ENCODE results near the gene C3AR1. TPM values are rescaled to one million over a fixed set of nuclear protein-coding genes. Genes with fewer than 3 reads are reported as not detected.

C3AR1 gene
- total RNA-seq, 2 experiments from 2014 or later = not detected

DNA sequence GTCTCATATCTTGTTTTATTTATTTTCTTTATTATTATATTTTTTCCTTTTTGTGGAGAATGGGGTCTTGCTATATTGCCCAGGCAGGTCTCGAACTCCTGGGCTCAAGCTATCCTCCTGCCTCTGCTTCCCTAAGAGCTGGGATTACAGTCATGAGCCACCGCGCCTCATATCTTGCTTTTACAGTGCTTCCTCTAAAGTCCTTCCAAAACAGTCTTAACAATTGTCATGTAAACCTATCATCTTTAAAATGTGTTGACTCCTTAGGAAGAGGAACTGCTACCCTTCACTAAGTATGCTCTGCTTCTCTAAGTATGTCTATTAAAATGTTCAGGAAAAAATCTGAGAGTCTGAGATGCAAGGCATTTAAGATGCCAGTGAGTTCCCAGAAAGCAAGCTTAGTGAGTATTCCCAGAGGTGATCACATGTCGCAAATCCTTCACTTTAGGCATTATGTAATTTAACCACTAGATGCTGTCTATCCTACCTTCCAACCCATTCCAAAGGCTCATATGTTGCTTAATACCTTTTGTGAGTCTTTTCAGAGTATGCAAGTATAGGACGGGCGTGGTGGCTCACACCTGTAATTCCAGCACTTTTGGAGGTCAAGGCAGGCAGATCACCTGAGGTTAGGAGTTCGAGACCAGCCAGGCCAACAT, 53.4 kb downstream of the C3AR1 start:
- H3K36me3 ChIP-seq (ENCODE audit: insufficient read depth, low read length) = no peaks in the 10 kb centered on the region
- intact Hi-C loops (cut with micrococcal nuclease; ENCODE audit: unreplicated experiment) = no loop called here
- no peak overlapping the region for H3K4me2 ChIP-seq (ENCODE audit: low read length)
- no peaks in the 10 kb centered on the region for H4K20me1 ChIP-seq (ENCODE audit: insufficient read depth, low read length)
- H3K4me3 ChIP-seq (ENCODE audit: low read depth, low read length, poor library complexity, severe bottlenecking) = no peak overlapping the region
- H3K4me1 ChIP-seq (ENCODE audit: insufficient read depth, low read length, poor library complexity, severe bottlenecking) = peaks cover 8% of the 10 kb centered on the region
- H3K9me3 ChIP-seq (ENCODE audit: low read length) = no peaks in the 10 kb centered on the region
- DNase-seq (ENCODE audit: low spot score) = no peak
- no peak overlapping the region for H2AFZ ChIP-seq (ENCODE audit: low read length)
- H3K79me2 ChIP-seq (ENCODE audit: insufficient read depth, low read depth, low read length) = no peaks in the 10 kb centered on the region
- BruUV-seq (replicated peaks) = no TSS peak
- CTCF ChIA-PET (ENCODE audit: unreplicated experiment) = no interaction called here
- H3K27ac ChIP-seq (ENCODE audit: low read depth, low read length, poor library complexity, severe bottlenecking) = no peak overlapping the region
- H3K9me2 ChIP-seq (ENCODE audit: insufficient read depth, low read length) = no peaks in the 10 kb centered on the region
- POLR2A ChIA-PET = no interaction called here
- TF ChIP-seq, protein P1, sequence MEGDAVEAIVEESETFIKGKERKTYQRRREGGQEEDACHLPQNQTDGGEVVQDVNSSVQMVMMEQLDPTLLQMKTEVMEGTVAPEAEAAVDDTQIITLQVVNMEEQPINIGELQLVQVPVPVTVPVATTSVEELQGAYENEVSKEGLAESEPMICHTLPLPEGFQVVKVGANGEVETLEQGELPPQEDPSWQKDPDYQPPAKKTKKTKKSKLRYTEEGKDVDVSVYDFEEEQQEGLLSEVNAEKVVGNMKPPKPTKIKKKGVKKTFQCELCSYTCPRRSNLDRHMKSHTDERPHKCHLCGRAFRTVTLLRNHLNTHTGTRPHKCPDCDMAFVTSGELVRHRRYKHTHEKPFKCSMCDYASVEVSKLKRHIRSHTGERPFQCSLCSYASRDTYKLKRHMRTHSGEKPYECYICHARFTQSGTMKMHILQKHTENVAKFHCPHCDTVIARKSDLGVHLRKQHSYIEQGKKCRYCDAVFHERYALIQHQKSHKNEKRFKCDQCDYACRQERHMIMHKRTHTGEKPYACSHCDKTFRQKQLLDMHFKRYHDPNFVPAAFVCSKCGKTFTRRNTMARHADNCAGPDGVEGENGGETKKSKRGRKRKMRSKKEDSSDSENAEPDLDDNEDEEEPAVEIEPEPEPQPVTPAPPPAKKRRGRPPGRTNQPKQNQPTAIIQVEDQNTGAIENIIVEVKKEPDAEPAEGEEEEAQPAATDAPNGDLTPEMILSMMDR (conservative IDR thresholded peaks at IDR 0.05; ENCODE audit: low read length) = no peak
- TF ChIP-seq EZH2phosphoT487 (IDR thresholded peaks at IDR 0.05; ENCODE audit: borderline replicate concordance, low read depth, low read length) = no peak

DNA sequence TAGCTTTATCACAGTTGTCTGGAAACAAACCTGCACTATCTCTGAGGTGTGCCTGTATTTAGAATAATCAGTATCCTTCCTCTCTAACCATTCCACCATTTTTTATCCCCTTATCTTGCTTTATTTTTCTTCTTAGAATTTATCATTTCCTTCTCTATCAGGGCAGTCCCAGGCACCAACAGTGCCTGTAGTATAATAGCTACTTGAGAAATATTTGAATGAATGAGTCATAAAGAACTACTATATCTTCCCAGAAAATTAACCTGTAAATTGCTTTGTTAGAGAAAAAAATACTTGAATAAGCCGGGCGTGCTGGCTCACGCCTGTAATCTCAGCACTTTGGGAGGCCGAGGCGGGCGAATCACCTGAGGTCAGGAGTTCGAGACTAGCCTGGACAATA, 54.8 kb downstream of the C3AR1 start:
- no peaks in the 10 kb centered on the region for H3K79me2 ChIP-seq (ENCODE audit: insufficient read depth, low read depth, low read length)
- H3K4me3 ChIP-seq (ENCODE audit: low read depth, low read length, poor library complexity, severe bottlenecking) = no peak overlapping the region
- TF ChIP-seq, protein P1 (conservative IDR thresholded peaks at IDR 0.05; ENCODE audit: low read length) = no peak
- no peak for TF ChIP-seq EZH2phosphoT487 (IDR thresholded peaks at IDR 0.05; ENCODE audit: borderline replicate concordance, low read depth, low read length)
- H3K9me3 ChIP-seq (ENCODE audit: low read length) = no peaks in the 10 kb centered on the region
- H3K4me1 ChIP-seq (ENCODE audit: insufficient read depth, low read length, poor library complexity, severe bottlenecking) = no peaks in the 10 kb centered on the region
- H4K20me1 ChIP-seq (ENCODE audit: insufficient read depth, low read length) = no peaks in the 10 kb centered on the region
- DNase-seq (ENCODE audit: low spot score) = no peak
- no peak overlapping the region for H3K27ac ChIP-seq (ENCODE audit: low read depth, low read length, poor library complexity, severe bottlenecking)
- H3K9me2 ChIP-seq (ENCODE audit: insufficient read depth, low read length) = no peaks in the 10 kb centered on the region
- ChIA-PET POLR2A (no interaction called here), CTCF (ENCODE audit: unreplicated experiment) (no interaction called here)
- no peaks in the 10 kb centered on the region for H3K36me3 ChIP-seq (ENCODE audit: insufficient read depth, low read length)
- no peak overlapping the region for H2AFZ ChIP-seq (ENCODE audit: low read length)
- intact Hi-C loops (cut with micrococcal nuclease; ENCODE audit: unreplicated experiment) = no loop called here
- no TSS peak for BruUV-seq (replicated peaks)
- no peak overlapping the region for H3K4me2 ChIP-seq (ENCODE audit: low read length)

Other genes starting within 250 kb of the C3AR1 start
- 0.23 TPM in 1 of 2 replicates, not detected in the other for gene SLC2A14, start 193.4 kb downstream of the C3AR1 start, total RNA-seq (2014; rRNA removed; shearing (Covaris generic))
- 0.31 and 0.48 TPM in 2 replicates for gene SLC2A14, start 193.4 kb downstream of the C3AR1 start, total RNA-seq (2022)
- 3.7 and 3.9 TPM in 2 replicates for gene SLC2A3, start 130.2 kb downstream of the C3AR1 start, total RNA-seq (2014; rRNA removed; shearing (Covaris generic))
- gene SLC2A3, start 130.2 kb downstream of the C3AR1 start, total RNA-seq (2022) = 16.3 and 17.9 TPM in 2 replicates
- 4.1 and 5.7 TPM in 2 replicates for gene FOXJ2, start 33.6 kb downstream of the C3AR1 start, total RNA-seq (2014; rRNA removed; shearing (Covaris generic))
- 9.3 and 9.9 TPM in 2 replicates for gene FOXJ2, start 33.6 kb downstream of the C3AR1 start, total RNA-seq (2022)
- gene NECAP1, start 15.9 kb upstream of the C3AR1 start, total RNA-seq (2014; rRNA removed; shearing (Covaris generic)) = 34.7 and 35.6 TPM in 2 replicates
- 27.1 and 29.0 TPM in 2 replicates for gene NECAP1, start 15.9 kb upstream of the C3AR1 start, total RNA-seq (2022)
- gene CLEC4A, start 57.3 kb upstream of the C3AR1 start, total RNA-seq (2014; rRNA removed; shearing (Covaris generic)) = 0.50 and 2.4 TPM in 2 replicates
- gene CLEC4A, start 57.3 kb upstream of the C3AR1 start, total RNA-seq (2022) = 0.41 and 0.99 TPM in 2 replicates
- not detected in 2 replicates for gene ZNF705A, start 90.7 kb upstream of the C3AR1 start, total RNA-seq (2014; rRNA removed; shearing (Covaris generic))
- not detected in 2 replicates for gene ZNF705A, start 90.7 kb upstream of the C3AR1 start, total RNA-seq (2022)
- not detected in 2 replicates for gene FAM90A1, start 161.3 kb upstream of the C3AR1 start, total RNA-seq (2014; rRNA removed; shearing (Covaris generic))
- gene FAM90A1, start 161.3 kb upstream of the C3AR1 start, total RNA-seq (2022) = not detected in 2 replicates